Loucy (cell line): Measurements from ENCODE around the gene TMED1.

ENCODE experiments used
- CTCF ChIP-seq: fragments of 200-600 bp; sonication (generic); conservative IDR thresholded peaks from 2 replicates; pipeline ENCODE4 v1.5.1; 2014; ENCODE audit warnings: mild to moderate bottlenecking, antibody characterized with exemption, low read length
- EZH2phosphoT487 ChIP-seq: fragments of 200-600 bp; IDR thresholded peaks from 2 replicates; pipeline ENCODE4 v1.6.1; 2018; ENCODE audit warnings: antibody characterized with exemption, mild to moderate bottlenecking, moderate library complexity, borderline replicate concordance

- TF ChIP-seq CTCF (no peak), EZH2phosphoT487 (no peak)
Measured at GRCh38 chr19:10809651-10810285, 26.2 kb downstream of the TMED1 start.
